GM19239 (cell line): ENCODE data around the gene ABCA7.

Source experiments
- DNase-seq: peaks from one replicate; pipeline ENCODE4 v3.0.0; 2011; ENCODE audit warnings: low spot score; ENCODE audit not compliant: insufficient read length
- FAIRE-seq: peaks from 2 replicates; lab custom pipeline; 2011; peaks lifted over from hg19 to GRCh38; lab: Jason Lieb, UNC

The ABCA7 gene

DNA sequence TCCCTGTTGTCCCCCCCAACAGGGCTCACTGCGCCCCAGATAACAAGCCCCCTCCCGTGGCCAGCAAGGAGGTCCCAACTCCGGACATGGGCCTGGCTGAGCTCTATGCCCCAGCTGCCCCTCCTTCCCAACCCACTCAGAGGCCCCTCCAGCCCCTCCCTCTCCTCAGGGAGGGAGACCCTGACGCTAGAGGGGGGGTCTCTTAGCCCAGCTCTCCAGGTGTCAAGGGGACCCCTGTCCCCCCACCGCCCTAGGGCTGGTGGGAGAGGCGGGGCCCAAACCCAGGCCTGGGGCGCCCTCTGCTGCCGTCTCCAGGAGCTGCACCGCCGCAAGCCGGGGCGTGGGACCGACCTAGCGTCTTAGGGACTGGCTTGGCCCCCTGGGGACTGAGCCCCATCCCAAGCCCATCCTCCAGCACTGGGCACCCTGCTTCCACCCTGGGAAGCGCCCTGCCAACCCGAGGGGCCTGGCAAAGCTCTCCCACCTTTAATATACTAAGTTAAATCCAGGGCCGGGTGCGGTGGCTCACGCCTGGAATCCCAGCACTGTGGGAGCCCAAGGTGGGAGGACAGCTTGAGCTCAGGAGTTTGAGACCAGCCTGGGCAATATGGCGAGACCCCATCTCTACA lies 38.3 kb upstream of the ABCA7 start:
- no peak for FAIRE-seq
- DNase-seq, result peak; percentile 97

DNA sequence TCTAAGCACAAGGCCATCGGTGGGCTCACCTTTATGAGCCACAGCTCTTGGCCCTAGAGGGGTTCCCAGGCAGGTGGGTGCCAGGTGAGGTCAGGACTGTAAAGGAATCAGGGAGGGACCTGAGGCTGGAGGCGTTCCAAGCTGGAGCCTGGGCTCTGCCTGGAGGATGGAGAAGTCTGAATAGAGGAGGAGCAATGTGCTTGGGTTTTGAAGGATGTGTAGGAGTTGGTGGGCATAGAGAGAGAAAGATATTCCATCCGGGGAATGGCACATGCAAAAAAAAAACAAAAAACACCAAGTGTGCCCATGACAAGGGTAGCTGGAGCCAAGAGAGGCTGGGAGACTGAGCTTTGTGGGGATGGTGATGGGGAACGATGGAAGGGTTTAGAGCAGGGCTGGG lies 37.3 kb upstream of the ABCA7 start:
- DNase-seq, result no peak
- FAIRE-seq, result no peak

DNA sequence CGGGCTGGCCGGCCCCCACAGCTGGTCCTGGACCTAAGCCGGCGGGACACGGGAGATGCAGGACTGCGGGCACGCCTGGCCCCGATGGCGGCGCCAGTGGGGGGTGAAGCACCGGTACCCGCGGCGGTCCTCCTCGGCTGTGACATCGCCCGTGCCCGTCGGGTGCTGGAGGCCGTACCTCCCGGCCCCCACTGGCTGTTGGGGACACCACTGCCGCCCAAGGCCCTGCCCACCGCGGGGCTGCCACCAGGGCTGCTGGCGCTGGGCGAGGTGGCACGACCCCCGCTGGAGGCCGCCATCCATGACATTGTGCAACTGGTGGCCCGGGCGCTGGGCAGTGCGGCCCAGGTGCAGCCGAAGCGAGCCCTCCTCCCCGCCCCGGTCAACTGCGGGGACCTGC lies 36.6 kb upstream of the ABCA7 start:
- no peak for FAIRE-seq
- no peak for DNase-seq

DNA sequence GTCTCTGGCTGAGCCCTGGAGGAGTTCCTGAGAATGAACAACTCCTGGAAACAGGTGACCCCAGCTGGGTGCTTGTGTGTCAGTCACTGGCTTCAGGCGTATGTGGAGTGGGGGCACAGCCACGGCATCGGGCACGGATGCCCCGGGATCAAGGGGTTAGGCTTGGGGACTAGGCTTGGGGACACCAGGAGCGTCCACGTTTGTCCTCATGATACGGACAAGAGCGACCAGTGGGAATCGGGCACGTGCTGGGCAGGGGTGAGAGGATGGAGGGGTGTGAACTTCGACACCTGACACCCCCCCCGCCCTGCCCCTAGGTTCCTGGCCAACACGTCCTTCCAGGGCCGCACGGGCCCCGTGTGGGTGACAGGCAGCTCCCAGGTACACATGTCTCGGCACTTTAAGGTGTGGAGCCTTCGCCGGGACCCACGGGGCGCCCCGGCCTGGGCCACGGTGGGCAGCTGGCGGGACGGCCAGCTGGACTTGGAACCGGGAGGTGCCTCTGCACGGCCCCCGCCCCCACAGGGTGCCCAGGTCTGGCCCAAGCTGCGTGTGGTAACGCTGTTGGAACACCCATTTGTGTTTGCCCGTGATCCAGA lies 35.6 kb upstream of the ABCA7 start:
- DNase-seq, result no peak
- FAIRE-seq, result no peak

DNA sequence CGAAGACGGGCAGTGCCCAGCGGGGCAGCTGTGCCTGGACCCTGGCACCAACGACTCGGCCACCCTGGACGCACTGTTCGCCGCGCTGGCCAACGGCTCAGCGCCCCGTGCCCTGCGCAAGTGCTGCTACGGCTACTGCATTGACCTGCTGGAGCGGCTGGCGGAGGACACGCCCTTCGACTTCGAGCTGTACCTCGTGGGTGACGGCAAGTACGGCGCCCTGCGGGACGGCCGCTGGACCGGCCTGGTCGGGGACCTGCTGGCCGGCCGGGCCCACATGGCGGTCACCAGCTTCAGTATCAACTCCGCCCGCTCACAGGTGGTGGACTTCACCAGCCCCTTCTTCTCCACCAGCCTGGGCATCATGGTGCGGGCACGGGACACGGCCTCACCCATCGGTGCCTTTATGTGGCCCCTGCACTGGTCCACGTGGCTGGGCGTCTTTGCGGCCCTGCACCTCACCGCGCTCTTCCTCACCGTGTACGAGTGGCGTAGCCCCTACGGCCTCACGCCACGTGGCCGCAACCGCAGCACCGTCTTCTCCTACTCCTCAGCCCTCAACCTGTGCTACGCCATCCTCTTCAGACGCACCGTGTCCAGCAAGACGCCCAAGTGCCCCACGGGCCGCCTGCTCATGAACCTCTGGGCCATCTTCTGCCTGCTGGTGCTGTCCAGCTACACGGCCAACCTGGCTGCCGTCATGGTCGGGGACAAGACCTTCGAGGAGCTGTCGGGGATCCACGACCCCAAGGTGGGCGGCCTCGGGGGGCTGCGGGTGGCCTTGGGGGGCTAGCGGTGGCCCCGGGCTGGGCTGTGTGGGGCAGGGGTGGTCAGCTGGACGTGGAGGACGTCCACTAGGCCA lies 34.9 kb upstream of the ABCA7 start:
- DNase-seq (no peak), FAIRE-seq (no peak)

DNA sequence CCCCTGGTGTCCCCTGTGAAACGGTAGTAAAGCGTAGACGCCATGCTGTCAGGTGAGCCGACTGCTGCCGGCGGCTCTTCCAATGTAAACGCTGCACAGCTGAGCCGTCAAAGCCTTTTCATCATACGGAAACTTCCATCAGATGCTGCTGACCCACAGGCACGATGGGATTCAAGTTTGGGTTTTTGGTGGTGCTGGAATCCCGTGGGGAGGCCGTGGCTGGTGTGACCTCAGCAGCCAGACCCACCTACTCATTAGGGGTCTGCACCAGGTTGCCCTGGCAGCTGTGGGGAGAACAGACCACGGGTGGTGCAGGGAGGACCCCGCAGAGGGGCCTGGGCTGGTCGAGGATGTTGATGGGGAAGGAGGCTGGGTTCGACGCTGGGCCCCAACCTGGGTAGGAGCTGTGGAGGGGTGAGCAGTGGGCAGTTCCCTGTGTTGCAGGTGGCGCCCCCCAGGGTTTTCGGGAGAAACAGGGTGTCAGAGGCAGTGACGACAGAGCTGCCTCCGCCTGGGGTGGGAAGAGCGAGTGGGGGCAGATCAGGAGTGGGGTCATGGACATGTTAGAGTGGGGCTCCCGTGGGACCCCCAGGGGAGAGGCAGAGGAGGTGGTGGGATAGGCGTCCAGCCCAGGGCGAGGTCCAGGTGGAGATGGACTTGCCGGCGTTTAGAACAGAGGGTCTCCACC lies 33.1 kb upstream of the ABCA7 start:
- DNase-seq (no peak), FAIRE-seq (no peak)

DNA sequence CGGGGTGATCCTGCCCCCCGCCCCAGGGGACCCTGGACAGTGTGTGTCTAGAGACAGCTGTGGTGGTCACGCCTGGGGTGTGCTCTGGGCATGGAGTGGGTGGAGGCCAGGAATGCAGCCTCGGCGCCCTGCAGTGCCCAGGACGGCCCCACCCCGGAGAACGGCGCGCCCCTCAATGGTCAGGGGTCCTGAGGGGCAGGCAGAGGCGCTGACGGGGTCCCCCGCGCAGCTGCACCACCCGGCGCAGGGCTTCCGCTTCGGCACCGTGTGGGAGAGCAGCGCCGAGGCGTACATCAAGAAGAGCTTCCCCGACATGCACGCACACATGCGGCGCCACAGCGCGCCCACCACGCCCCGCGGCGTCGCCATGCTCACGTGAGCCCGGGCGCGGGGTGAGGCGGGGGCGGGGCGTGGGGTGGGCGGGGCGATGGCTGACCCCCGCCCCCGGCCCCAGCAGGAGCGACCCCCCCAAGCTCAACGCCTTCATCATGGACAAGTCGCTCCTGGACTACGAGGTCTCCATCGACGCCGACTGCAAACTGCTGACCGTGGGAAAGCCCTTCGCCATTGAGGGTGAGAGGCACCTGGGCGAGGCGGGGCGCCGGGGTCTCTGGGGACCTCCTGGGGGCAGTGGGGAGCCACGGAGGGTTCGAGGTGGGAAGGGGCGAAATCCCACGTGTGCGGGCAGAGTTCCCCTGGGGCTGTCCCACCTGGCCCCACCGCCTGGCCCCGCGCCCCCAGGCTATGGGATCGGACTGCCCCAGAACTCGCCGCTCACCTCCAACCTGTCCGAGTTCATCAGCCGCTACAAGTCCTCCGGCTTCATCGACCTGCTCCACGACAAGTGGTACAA lies 32.3 kb upstream of the ABCA7 start:
- FAIRE-seq (no peak), DNase-seq (no peak)

DNA sequence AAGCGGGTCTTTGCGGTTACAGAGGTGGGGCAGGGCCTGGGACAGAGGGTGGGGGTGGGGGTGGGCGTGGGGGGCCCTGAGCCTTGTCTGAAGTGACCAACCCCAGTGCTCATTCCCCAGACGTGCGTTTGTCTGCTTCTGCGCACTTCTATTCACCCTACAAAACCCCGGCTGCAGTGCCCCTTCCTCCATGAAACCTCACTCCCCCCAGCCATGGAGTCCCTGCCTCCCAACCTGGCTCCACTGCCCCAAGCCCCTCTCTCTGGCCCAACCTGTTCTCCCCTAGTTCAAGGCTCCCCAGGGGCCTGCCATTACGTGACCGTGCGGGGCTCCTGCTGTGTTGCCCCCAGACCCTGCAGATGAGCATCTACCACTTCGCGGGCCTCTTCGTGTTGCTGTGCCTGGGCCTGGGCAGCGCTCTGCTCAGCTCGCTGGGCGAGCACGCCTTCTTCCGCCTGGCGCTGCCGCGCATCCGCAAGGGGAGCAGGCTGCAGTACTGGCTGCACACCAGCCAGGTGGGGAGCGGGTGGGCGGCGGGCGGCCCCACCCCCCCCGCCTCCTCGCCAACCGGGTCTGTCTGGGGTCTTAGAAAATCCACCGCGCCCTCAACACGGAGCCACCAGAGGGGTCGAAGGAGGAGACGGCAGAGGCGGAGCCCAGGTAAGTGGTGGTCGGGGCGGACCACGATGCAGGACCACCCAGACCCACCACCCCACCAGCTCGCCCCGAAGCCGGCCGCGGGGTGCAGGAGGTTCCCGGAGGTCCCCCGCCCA lies 31.5 kb upstream of the ABCA7 start:
- FAIRE-seq (no peak), DNase-seq (no peak)

DNA sequence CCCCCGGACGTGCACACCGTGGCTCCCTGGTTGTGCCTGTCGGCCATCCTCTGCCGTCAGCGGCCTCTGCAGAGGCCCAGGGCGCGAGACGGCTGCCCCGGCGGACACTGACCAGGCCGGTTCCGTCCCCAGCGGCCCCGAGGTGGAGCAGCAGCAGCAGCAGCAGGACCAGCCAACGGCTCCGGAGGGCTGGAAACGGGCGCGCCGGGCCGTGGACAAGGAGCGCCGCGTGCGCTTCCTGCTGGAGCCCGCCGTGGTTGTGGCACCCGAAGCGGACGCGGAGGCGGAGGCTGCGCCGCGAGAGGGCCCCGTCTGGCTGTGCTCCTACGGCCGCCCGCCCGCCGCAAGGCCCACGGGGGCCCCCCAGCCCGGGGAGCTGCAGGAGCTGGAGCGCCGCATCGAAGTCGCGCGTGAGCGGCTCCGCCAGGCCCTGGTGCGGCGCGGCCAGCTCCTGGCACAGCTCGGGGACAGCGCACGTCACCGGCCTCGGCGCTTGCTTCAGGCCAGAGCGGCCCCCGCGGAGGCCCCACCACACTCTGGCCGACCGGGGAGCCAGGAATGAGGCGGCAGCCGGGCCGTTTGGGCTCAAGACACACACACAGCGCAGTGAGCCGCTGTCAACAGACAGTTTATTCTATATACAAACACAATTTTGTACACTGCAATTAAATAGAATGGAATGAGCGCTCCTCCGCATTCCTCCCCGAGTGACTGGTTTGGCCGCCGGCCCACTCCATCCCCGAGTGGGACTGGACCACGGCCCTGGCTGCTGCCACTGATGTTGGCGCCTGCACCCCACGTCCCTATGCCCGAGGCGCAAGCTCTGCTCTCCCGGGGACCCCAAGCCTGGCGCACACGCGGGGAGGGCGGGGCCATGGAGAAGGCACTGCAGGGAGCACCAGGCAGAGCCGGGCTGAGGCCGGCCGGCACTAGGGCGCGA lies 30.6 kb upstream of the ABCA7 start:
- DNase-seq (no peak), FAIRE-seq (no peak)

DNA sequence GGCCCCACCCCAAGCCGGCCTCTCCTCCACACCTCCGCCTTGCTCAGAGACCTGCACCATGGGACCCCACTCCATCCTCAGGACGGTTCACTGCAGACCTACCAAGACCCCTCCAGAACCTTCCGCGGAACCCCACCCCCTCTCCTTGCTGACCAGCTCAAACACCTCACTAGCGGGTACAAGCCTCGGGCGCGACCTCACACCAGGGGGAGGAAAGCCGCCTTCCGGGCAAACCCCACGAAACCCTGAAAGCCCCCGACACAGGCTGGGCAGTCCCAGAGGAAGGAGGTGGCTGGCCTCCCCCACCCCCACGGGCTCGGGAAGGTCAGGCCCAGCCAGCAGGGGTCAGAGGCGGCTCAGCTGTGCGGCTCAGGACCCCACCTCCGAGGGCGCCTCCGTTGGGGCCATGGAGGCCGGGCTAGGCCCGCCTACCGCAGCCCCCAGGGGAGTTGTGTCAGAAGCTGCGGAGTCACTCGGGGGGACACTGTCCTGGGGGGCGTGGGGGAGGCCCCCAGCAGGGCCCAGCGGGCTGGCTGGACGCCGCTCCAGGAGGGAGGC lies 29.8 kb upstream of the ABCA7 start:
- FAIRE-seq (no peak), DNase-seq (no peak)

DNA sequence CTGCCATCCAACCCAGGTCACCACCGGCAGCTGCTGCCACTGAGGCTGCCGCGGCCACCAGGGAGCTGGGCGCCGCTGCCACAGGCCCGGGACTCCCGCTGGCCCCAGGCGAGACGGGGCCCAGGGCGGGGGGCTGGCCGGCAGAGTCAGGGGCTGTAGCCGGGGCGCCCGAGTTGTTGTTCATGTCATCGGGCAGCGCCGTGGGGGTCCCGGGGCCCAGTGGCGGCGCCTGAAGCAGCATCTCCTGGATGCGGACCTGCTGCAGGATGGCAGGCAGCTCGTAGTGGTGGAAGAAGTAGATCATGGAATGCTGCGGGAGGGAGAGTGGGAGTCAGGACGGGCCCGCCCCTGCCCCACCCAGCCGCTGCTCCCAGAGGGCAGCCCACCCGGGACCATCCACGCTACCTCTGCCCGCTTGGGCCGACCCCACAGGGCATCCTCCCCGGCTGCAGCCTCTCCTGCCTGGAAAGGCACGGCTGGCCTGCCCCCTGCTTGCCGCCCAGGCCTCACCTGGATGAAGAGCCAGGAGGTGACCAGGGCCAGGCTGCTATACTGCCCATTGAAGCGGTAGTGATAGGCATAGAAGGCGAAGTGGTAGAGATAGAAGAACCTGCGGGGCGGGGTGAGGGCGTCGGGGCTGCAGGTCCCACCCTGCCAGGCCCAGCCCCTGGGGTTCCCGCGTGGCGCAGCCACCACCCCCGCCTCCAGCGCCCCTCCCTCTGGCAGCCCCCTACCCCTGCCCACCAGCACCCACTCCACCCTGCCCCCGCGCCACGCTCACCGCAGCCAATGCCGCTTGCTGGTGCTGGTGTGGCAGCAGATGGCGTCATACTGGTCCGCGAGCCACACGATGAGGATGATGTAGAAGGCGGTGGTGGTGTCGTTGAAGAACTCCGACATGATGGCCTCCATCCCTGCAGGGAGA lies 29.1 kb upstream of the ABCA7 start:
- FAIRE-seq (no peak), DNase-seq (no peak)

DNA sequence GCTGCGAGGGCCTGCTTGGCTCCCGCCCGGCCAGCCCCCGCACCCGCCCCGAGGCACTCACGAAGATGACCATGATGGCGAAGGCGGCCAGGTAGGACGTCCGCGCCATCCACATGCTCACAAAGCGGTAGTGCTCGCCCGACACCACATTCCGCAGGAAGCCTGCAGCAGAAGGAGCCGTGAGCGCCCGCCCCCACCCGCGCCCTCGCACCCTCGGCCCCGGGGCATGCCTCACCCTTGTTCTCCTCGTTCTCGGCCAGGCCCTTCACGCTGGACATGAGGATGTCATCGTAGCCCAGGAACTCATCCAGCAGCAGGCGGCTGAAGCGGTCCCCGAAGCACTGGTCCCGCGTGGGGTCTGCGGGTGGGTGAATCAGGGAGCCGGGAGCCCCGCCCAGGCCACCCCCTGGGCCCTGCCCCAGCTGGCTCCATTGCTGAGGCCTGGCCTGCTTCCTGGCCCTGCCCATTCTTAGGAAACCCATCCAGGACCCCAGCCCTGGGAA lies 28.0 kb upstream of the ABCA7 start:
- FAIRE-seq, result no peak
- DNase-seq, result no peak

DNA sequence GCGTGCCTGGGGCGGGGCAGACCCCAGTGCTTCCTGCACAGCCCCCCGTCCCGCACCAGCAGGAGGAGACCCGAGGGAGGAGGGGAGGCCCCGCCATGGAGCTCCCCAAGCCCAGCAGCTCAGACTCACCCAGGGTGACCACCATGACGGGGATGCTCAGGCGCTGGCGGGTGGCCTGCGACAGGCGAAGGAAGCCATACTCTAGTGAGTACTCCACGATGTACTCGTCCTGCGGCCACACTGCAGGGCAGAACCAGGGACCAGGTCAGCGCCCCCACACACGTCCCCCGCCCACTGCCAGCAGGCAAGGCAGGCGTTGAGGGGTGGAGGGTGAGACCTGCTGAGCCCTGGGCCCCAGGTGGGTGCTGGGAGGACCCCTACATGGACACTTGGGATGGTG lies 27.6 kb upstream of the ABCA7 start:
- FAIRE-seq (no peak), DNase-seq (no peak)

DNA sequence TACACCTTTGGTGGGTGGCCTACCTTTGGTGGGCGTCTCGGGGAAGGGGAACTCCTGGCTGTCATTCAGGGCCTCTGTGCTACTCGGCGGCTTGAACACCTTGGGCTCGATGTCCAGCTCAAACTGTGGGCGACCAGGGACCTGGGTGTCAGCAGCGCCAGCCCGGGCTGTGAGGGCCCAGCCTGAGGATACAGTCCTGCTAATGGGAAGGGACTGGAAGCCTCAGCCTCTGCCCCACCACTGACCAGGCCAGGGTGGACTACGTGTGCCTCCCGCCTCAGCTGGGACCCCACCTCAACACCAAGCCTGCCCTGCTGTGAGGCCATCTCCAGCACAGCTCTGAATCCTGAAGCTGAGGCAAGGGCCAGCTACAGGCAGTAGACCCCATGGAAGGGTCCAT lies 26.7 kb upstream of the ABCA7 start:
- no peak for DNase-seq
- FAIRE-seq, result no peak

DNA sequence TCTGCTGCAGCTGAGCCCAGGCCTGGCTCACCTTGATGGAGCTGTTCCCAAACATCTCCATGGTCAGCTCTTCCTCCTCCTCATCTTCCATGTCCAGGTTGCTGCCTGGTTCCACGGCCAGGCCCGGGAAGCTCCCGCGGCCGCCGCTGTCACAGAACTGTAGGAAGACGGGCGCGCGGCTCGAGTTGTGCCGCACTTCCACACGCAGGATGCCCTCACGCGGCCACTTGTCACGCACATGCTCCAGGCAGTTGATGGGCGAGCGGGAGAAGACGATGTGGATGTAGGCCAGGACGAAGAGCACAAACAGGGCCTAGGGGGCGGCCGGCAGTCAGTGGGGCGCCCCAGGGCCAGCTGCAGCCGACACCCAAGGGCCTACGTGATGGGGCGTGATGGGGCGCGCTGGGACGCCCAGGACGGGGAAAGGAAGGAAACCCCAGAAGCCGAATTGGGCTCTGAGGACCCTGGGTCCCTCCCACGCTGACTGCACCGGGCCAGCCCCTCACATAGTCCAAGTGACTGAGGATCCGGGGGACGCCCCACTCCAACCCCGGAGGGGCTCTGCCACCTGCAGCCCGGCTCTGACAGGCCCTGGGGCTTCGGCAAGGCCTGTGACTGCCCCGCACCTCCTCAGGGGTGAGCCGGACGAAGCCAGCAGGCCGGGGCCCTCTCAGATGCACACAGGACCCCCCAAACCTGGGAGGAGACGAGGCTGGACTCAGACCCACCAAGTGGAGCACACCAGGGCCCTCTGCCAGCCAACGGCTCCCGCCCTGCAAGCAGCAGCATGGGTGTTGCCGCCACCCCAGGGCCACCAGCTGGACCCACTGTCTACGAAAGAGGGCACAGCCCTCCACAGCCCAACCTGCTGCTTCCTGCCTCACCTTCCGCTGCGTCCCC lies 25.5 kb upstream of the ABCA7 start:
- DNase-seq (no peak), FAIRE-seq (no peak)
